Upper lobe of left lung (tissue), 6 donors: ENCODE results near the gene KRT20. TPM values are rescaled to one million over a fixed set of nuclear protein-coding genes. Genes with fewer than 3 reads are reported as not detected.
A peak's percentile ranks its signal among the peaks of the same experiment; 100 is the strongest.

Source experiments
- ATAC-seq, 2 donors: fragments of 200-7000 bp; cut with Tn5 transposase; one replicate each; pipeline ENCODE4 v1.9.1; 2022; ENCODE audit warnings: mild to moderate bottlenecking in 2 of 2, moderate library complexity in 2 of 2; ENCODE audit not compliant: low FRiP score in 2 of 2
- DNase-seq, 2 donors: peaks; one replicate each; pipeline ENCODE4 v3.0.0-alpha.2; 2019 to 2020
- H3K27ac ChIP-seq, 4 donors: fragments of 200-600 bp; sonication (generic); one replicate each; pipeline ENCODE4 v1.5.1; 2016 to 2019
- H3K27me3 ChIP-seq, 4 donors: fragments of 200-600 bp; sonication (generic); one replicate each; pipeline ENCODE4 v1.5.1; 2017 to 2019
- H3K36me3 ChIP-seq, 4 donors: fragments of 200-600 bp; sonication (generic); one replicate each; pipeline ENCODE4 v1.5.1; 2016 to 2019
- H3K4me1 ChIP-seq, 4 donors: fragments of 200-600 bp; sonication (generic); one replicate each; pipeline ENCODE4 v1.5.1; 2018 to 2019
- H3K4me3 ChIP-seq, 4 donors: fragments of 200-600 bp; sonication (generic); one replicate each; pipeline ENCODE4 v1.5.1; 2017 to 2019; ENCODE audit warnings: mild to moderate bottlenecking in 2 of 4, moderate library complexity in 1 of 4
- H3K9me3 ChIP-seq, 4 donors: fragments of 200-600 bp; sonication (generic); one replicate each; pipeline ENCODE4 v1.5.1; 2018 to 2019
- CTCF ChIP-seq, 6 experiments: fragments of 450-650 bp in 4 of 6; fragments of 200-600 bp in 2 of 6; sonication (generic) in 2 of 6; IDR thresholded peaks; one replicate each; pipeline ENCODE4 v1.5.1; 2016 to 2019; ENCODE audit warnings: antibody characterized with exemption in 6 of 6
- EP300 ChIP-seq, 4 donors: sonication (generic); formaldehyde crosslinking; IDR thresholded peaks; one replicate each; pipeline ENCODE4 v1.5.1; 2017; ENCODE audit warnings: antibody characterized with exemption in 4 of 4, control low read depth in 2 of 4
- POLR2A ChIP-seq, 4 donors: fragments of 450-650 bp; IDR thresholded peaks; one replicate each; pipeline ENCODE4 v1.5.1; 2016 to 2017; ENCODE audit warnings: antibody characterized with exemption in 4 of 4, mild to moderate bottlenecking in 2 of 4
- POLR2AphosphoS5 ChIP-seq, 2 donors: sonication (generic); formaldehyde crosslinking; IDR thresholded peaks; one replicate each; pipeline ENCODE4 v1.5.1; 2017; ENCODE audit warnings: antibody characterized with exemption in 2 of 2
- WGBS, 2 donors: methylation state at CpG; one replicate each; pipeline ENCODE4 v1.1.5; 2017 to 2018; 5-methylcytosine and 5-hydroxymethylcytosine counted together
- total RNA-seq, 6 donors: library from RNA; depleted of rRNA in 4 of 6; stranded (reverse); fragments of >200 nt in 4 of 6; gene quantifications; one replicate each; pipeline versions ENCODE4 v1.1.0 to v1.2.1, GENCODE V29; 2016 to 2021
- donor health status: DM: no; HTN: no; CAD: no; lungs with moderate emphysema.
- donor health status: DM: no; HTN: yes; CAD: no; lungs with severe emphysema.

The KRT20 gene
- total RNA-seq, 6 donors from 2014 or later = 0.31 to 0.37 TPM; not detected in 4

- TF ChIP-seq POLR2A (IDR thresholded peaks at IDR 0.05) (no peak), POLR2AphosphoS5 (IDR thresholded peaks at IDR 0.05) (no peak), CTCF (IDR thresholded peaks at IDR 0.05) (no peak), EP300 (IDR thresholded peaks at IDR 0.05) (no peak)
- Histone ChIP-seq H3K36me3 (no peaks in the 10 kb centered on the region), H3K27ac (no peak overlapping the region), H3K4me3 (no peak overlapping the region), H3K9me3 (no peaks in the 10 kb centered on the region), H3K27me3 (no peaks in the 10 kb centered on the region), H3K4me1 (no peaks in the 10 kb centered on the region)
- no peak for ATAC-seq
- DNase-seq = no peak
Measured at GRCh38 chr17:40873255-40873654, 11.8 kb downstream of the KRT20 start.

- no peaks in the 10 kb centered on the region for H3K4me1 ChIP-seq
- H3K36me3 ChIP-seq = no peaks in the 10 kb centered on the region
- TF ChIP-seq EP300 (IDR thresholded peaks at IDR 0.05) (no peak), CTCF (IDR thresholded peaks at IDR 0.05) (no peak), POLR2A (IDR thresholded peaks at IDR 0.05) (no peak), POLR2AphosphoS5 (IDR thresholded peaks at IDR 0.05) (no peak)
- H3K9me3 ChIP-seq = no peaks in the 10 kb centered on the region
- ATAC-seq (no peak), DNase-seq (no peak)
- H3K4me3 ChIP-seq = no peak overlapping the region
- H3K27me3 ChIP-seq = no peaks in the 10 kb centered on the region
- no peak overlapping the region for H3K27ac ChIP-seq
Measured at GRCh38 chr17:40872416-40872815, 12.6 kb downstream of the KRT20 start.

GRCh38 chr17:40871316-40871715, 13.7 kb downstream of the KRT20 start:
- Histone ChIP-seq H3K4me1 (no peaks in the 10 kb centered on the region), H3K27me3 (no peaks in the 10 kb centered on the region), H3K4me3 (no peak overlapping the region), H3K27ac (no peak overlapping the region), H3K9me3 (no peaks in the 10 kb centered on the region), H3K36me3 (no peaks in the 10 kb centered on the region)
- DNase-seq (no peak), ATAC-seq (no peak)
- 92 to 98% methylated on average over 7 of the region's 7 CpGs for WGBS, 2 donors
- no peak for TF ChIP-seq CTCF (IDR thresholded peaks at IDR 0.05)
- TF ChIP-seq POLR2A (IDR thresholded peaks at IDR 0.05) = no peak
- TF ChIP-seq POLR2AphosphoS5 (IDR thresholded peaks at IDR 0.05) = no peak
- no peak for TF ChIP-seq EP300 (IDR thresholded peaks at IDR 0.05)

- TF ChIP-seq EP300 (IDR thresholded peaks at IDR 0.05) (no peak), CTCF (IDR thresholded peaks at IDR 0.05) (no peak)
- Histone ChIP-seq H3K27me3 (no peaks in the 10 kb centered on the region), H3K4me3 (no peak overlapping the region), H3K27ac (no peak overlapping the region), H3K4me1 (no peaks in the 10 kb centered on the region), H3K36me3 (no peaks in the 10 kb centered on the region), H3K9me3 (no peaks in the 10 kb centered on the region)
- DNase-seq = no peak
- 74 to 80% methylated on average over 4 of the region's 4 CpGs for WGBS, 2 donors
- no peak for ATAC-seq
Measured at GRCh38 chr17:40870136-40870535, 14.9 kb downstream of the KRT20 start.

- Histone ChIP-seq H3K27ac (no peak within 1 kb of the TSS), H3K9me3 (no peaks in the 10 kb centered on the region), H3K4me3 (no peak within 1 kb of the TSS), H3K36me3 (no peaks in the 10 kb centered on the region), H3K4me1 (no peaks in the 10 kb centered on the region), H3K27me3 (no peaks in the 10 kb centered on the region)
- 86 to 91% methylated on average over 8 of the region's 8 CpGs for WGBS, 2 donors
- ATAC-seq = no peak
- DNase-seq = peak in 1 of 2 donors; percentile 40
- no peak for TF ChIP-seq POLR2AphosphoS5 (IDR thresholded peaks at IDR 0.05)
- TF ChIP-seq EP300 (IDR thresholded peaks at IDR 0.05) = no peak
- no peak for TF ChIP-seq POLR2A (IDR thresholded peaks at IDR 0.05)
- no peak for TF ChIP-seq CTCF (IDR thresholded peaks at IDR 0.05)
Measured at GRCh38 chr17:40866838-40867237, 18.2 kb downstream of the KRT20 start, which contains the start of gene KRT12. TSS of gene KRT12 (minus strand) at chr17:40867223. CDS start at chr17:40867186, 37 bp downstream.
